ENCODE results near the gene INIP.

INIP gene

GRCh38 chr9:112642126-112642525, 75.8 kb downstream of the INIP start:
- TF ChIP-seq, protein P1, sequence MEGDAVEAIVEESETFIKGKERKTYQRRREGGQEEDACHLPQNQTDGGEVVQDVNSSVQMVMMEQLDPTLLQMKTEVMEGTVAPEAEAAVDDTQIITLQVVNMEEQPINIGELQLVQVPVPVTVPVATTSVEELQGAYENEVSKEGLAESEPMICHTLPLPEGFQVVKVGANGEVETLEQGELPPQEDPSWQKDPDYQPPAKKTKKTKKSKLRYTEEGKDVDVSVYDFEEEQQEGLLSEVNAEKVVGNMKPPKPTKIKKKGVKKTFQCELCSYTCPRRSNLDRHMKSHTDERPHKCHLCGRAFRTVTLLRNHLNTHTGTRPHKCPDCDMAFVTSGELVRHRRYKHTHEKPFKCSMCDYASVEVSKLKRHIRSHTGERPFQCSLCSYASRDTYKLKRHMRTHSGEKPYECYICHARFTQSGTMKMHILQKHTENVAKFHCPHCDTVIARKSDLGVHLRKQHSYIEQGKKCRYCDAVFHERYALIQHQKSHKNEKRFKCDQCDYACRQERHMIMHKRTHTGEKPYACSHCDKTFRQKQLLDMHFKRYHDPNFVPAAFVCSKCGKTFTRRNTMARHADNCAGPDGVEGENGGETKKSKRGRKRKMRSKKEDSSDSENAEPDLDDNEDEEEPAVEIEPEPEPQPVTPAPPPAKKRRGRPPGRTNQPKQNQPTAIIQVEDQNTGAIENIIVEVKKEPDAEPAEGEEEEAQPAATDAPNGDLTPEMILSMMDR (IDR thresholded peaks at IDR 0.05; ENCODE audit: insufficient read depth, low read length, missing control alignments) = no peak
- H3K4me3 ChIP-seq (ENCODE audit: low read depth, low read length) = no peak overlapping the region
- ChIA-PET CTCF (no interaction called here), POLR2A (no interaction called here)
- no peak for DNase-seq (ENCODE audit: low read depth, low spot score)

GRCh38 chr9:112640311-112640710, 77.6 kb downstream of the INIP start:
- H3K4me3 ChIP-seq (ENCODE audit: low read depth, low read length) = no peak overlapping the region
- ChIA-PET CTCF (no interaction called here), POLR2A (no interaction called here)
- TF ChIP-seq, protein P1 (IDR thresholded peaks at IDR 0.05; ENCODE audit: insufficient read depth, low read length, missing control alignments) = no peak
- DNase-seq (ENCODE audit: low read depth, low spot score) = no peak

All from AG04449 (cell line).